ENCODE data around the gene NECTIN2. TPM values are rescaled to one million over a fixed set of nuclear protein-coding genes. Genes with fewer than 3 reads are reported as not detected.
A peak's percentile ranks its signal among the peaks of the same experiment; 100 is the strongest.

The NECTIN2 gene
- total RNA-seq, 1 experiment from 2014 or later, result 176 TPM

GRCh38 chr19:44891016-44891882 is 45.2 kb downstream of the NECTIN2 start, which contains the start of gene TOMM40:
TOMM40 (plus strand) TSS chr19:44891254; CDS start chr19:44891416, 162 bp downstream.
- peaks cover 49 to 73% (median 68%) of the 10 kb centered on the region in 3 experiments; a peak in 6 of 7 replicates for H3K36me3 Mint-ChIP-seq (ENCODE audit: insufficient read depth in 1 of 3, low read depth in 3 of 3)
- H2BK15ac ChIP-seq (ENCODE audit: low read depth, low read length), result no peak within 1 kb of the TSS
- no peak within 1 kb of the TSS for H4K91ac ChIP-seq (ENCODE audit: insufficient read length, low read depth, low read length)
- no peak for DNase-seq
- no peak within 1 kb of the TSS for H2AFZ ChIP-seq (ENCODE audit: low read length)
- H4K8ac ChIP-seq (replicated peaks; ENCODE audit: insufficient read length, low read depth, low read length), result no peak within 1 kb of the TSS
- no peak within 1 kb of the TSS for H2BK5ac ChIP-seq (ENCODE audit: insufficient read length, low read length)
- H2BK12ac ChIP-seq (ENCODE audit: insufficient read length, low read depth, low read length), result no peak within 1 kb of the TSS
- no peak for TF ChIP-seq CTCF (conservative IDR thresholded peaks at IDR 0.05)
- peak within 1 kb of the TSS; percentile 87 for H3K9ac ChIP-seq (ENCODE audit: extremely low read depth, insufficient read length, low read length)
- H2AK5ac ChIP-seq (ENCODE audit: insufficient read length, low read length), result no peak within 1 kb of the TSS
- H3K23ac ChIP-seq (ENCODE audit: insufficient read length, low read depth, low read length), result no peak within 1 kb of the TSS
- H2BK120ac ChIP-seq (ENCODE audit: low read depth, low read length, poor library complexity, severe bottlenecking), result no peak within 1 kb of the TSS
- peak within 1 kb of the TSS; percentile 95 to 100 (median 97) for H3K27ac Mint-ChIP-seq
- H3K56ac ChIP-seq (ENCODE audit: insufficient read length, low read depth, low read length), result no peak within 1 kb of the TSS
- H3K9me3 ChIP-seq (ENCODE audit: control insufficient read depth, low read depth, low read length), result no peaks in the 10 kb centered on the region
- H2BK20ac ChIP-seq (ENCODE audit: low read depth, low read length, poor library complexity, severe bottlenecking), result no peak within 1 kb of the TSS
- peaks cover 6% of the 10 kb centered on the region for H3K23me2 ChIP-seq (ENCODE audit: insufficient read length, low read depth, low read length, poor library complexity, severe bottlenecking)
- H4K20me1 ChIP-seq (ENCODE audit: control insufficient read depth, insufficient read depth, insufficient read length), result peaks cover 3% of the 10 kb centered on the region
- H3K79me2 ChIP-seq (ENCODE audit: insufficient read depth, low read length), result peaks cover 12% of the 10 kb centered on the region
- peaks cover 15% of the 10 kb centered on the region for H3K79me1 ChIP-seq (ENCODE audit: insufficient read depth, low read depth, low read length, poor library complexity, severe bottlenecking)
- WGBS (ENCODE audit: extremely low coverage, insufficient read length, low lambda C conversion rate), result no CpG with 5 or more reads among the region's 81 CpGs
- H3K14ac ChIP-seq (ENCODE audit: insufficient read depth, low read length), result peak within 1 kb of the TSS; percentile 70; the same call in 1 of the 2 replicates
- peaks cover 6% of the 10 kb centered on the region; the same call in 1 of the 2 replicates for H3K4me1 ChIP-seq (ENCODE audit: insufficient read depth, low read length)
- H3K4ac ChIP-seq (ENCODE audit: low read depth, low read length), result no peak within 1 kb of the TSS
- H3K27ac ChIP-seq (ENCODE audit: insufficient read length, low read depth, low read length), result peak within 1 kb of the TSS; percentile 49
- peaks cover 3 to 23% of the 10 kb centered on the region in 2 experiments for H3K4me1 Mint-ChIP-seq
- peak within 1 kb of the TSS; percentile 53 for H3K18ac ChIP-seq (ENCODE audit: insufficient read length, low read depth, low read length)
- H4K5ac ChIP-seq (ENCODE audit: insufficient read length, low read depth, low read length), result no peak within 1 kb of the TSS
- no peaks in the 10 kb centered on the region for H3K27me3 ChIP-seq (ENCODE audit: insufficient read depth, low read length)
- no peaks in the 10 kb centered on the region for H3K9me3 Mint-ChIP-seq
- peak within 1 kb of the TSS; percentile 81 to 97 for H3K4me3 Mint-ChIP-seq
- no peaks in the 10 kb centered on the region; the same call in 1 of the 2 replicates for H3K27me3 Mint-ChIP-seq (ENCODE audit: low read depth)
- peak within 1 kb of the TSS; percentile 97 for H3K4me2 ChIP-seq (ENCODE audit: insufficient read depth, insufficient read length, low read length)
- no peak within 1 kb of the TSS for H3T11ph ChIP-seq (ENCODE audit: low read length)

Data from H9 (cell line).